Ascending aorta (tissue), 2 donors: ENCODE measurements around the gene PTPRN2. TPM values are rescaled to one million over a fixed set of nuclear protein-coding genes. Genes with fewer than 3 reads are reported as not detected.

ENCODE experiments used
- DNase-seq, 2 donors: peaks; one replicate each; pipeline ENCODE4 v3.0.0-alpha.2; 2019; ENCODE audit warnings: low spot score in 2 of 2
- H3K27ac ChIP-seq, 2 donors: fragments of 200-600 bp; sonication (generic); one replicate each; pipeline ENCODE4 v1.5.1; 2016 to 2017; ENCODE audit warnings: mild to moderate bottlenecking in 1 of 2
- H3K27me3 ChIP-seq: fragments of 200-600 bp; sonication (generic); one replicate; pipeline ENCODE4 v1.5.1; 2017
- H3K36me3 ChIP-seq, 2 donors: fragments of 200-600 bp; sonication (generic); one replicate each; pipeline ENCODE4 v1.5.1; 2016
- H3K4me1 ChIP-seq, 2 donors: fragments of 200-600 bp; sonication (generic); one replicate each; pipeline ENCODE4 v1.5.1; 2016 to 2017; ENCODE audit warnings: mild to moderate bottlenecking in 1 of 2
- H3K4me3 ChIP-seq, 2 donors: fragments of 200-600 bp; sonication (generic); one replicate each; pipeline ENCODE4 v1.5.1; 2016 to 2017; ENCODE audit warnings: mild to moderate bottlenecking in 1 of 2
- H3K9me3 ChIP-seq, 2 donors: fragments of 200-600 bp; sonication (generic); one replicate each; pipeline ENCODE4 v1.5.1; 2016
- CTCF ChIP-seq, 3 experiments: fragments of 200-600 bp in 2 of 3; fragments of 450-650 bp in 1 of 3; sonication (generic) in 2 of 3; IDR thresholded peaks; one replicate each; pipeline ENCODE4 v1.5.1; 2016 to 2019; ENCODE audit warnings: antibody characterized with exemption in 3 of 3, mild to moderate bottlenecking in 1 of 3, moderate library complexity in 1 of 3
- intact Hi-C: fragments of 100-400 bp; cut with DNase I; formaldehyde crosslinking; loops from one replicate; pipeline ENCODE4 v1.15.1; 2023
- total RNA-seq: library from RNA; depleted of rRNA; stranded (reverse); fragments of >200 nt; gene quantifications from one replicate; pipeline ENCODE4 v1.1.0, GENCODE V29; 2016

PTPRN2 gene
- total RNA-seq, 1 donor from 2014 or later: 7.3 TPM

GRCh38 chr7:157964016-157964415 is 623.6 kb downstream of the PTPRN2 start:
- no peak overlapping the region for H3K27ac ChIP-seq
- H3K4me1 ChIP-seq: no peaks in the 10 kb centered on the region
- H3K4me3 ChIP-seq: no peak overlapping the region
- no peaks in the 10 kb centered on the region for H3K27me3 ChIP-seq
- DNase-seq: no peak
- no peaks in the 10 kb centered on the region for H3K9me3 ChIP-seq
- H3K36me3 ChIP-seq: no peaks in the 10 kb centered on the region
- intact Hi-C loops: no loop called here
- no peak for TF ChIP-seq CTCF (IDR thresholded peaks at IDR 0.05)

GRCh38 chr7:157963526-157963925 is 624.1 kb downstream of the PTPRN2 start:
- TF ChIP-seq CTCF (IDR thresholded peaks at IDR 0.05): no peak

GRCh38 chr7:157962458-157963306 is 624.9 kb downstream of the PTPRN2 start:
- Histone ChIP-seq H3K27ac (no peak overlapping the region), H3K9me3 (no peaks in the 10 kb centered on the region), H3K27me3 (no peaks in the 10 kb centered on the region), H3K36me3 (no peaks in the 10 kb centered on the region), H3K4me1 (no peaks in the 10 kb centered on the region), H3K4me3 (no peak overlapping the region)
- TF ChIP-seq CTCF (IDR thresholded peaks at IDR 0.05): no peak
- intact Hi-C loops: no loop called here
- DNase-seq: no peak

More at GRCh38 chr7:157963526-157963925, 624.1 kb downstream of the PTPRN2 start:
- Histone ChIP-seq H3K4me3 (no peak overlapping the region), H3K9me3 (no peaks in the 10 kb centered on the region), H3K27me3 (no peaks in the 10 kb centered on the region), H3K36me3 (no peaks in the 10 kb centered on the region), H3K4me1 (no peaks in the 10 kb centered on the region), H3K27ac (no peak overlapping the region)
- intact Hi-C loops: no loop called here
- DNase-seq: no peak

GRCh38 chr7:157961731-157962457 is 625.7 kb downstream of the PTPRN2 start:
- no peak overlapping the region for H3K4me3 ChIP-seq
- no peaks in the 10 kb centered on the region for H3K27me3 ChIP-seq
- no peak overlapping the region for H3K27ac ChIP-seq
- no peak for TF ChIP-seq CTCF (IDR thresholded peaks at IDR 0.05)
- no peaks in the 10 kb centered on the region for H3K36me3 ChIP-seq
- intact Hi-C loops: no loop called here
- H3K4me1 ChIP-seq: no peaks in the 10 kb centered on the region
- no peak for DNase-seq
- no peaks in the 10 kb centered on the region for H3K9me3 ChIP-seq

- TF ChIP-seq CTCF (IDR thresholded peaks at IDR 0.05): no peak
Observed at GRCh38 chr7:157955348-157955999, 632.1 kb downstream of the PTPRN2 start.

More at GRCh38 chr7:157955348-157955999, 632.1 kb downstream of the PTPRN2 start:
- no peak overlapping the region for H3K27ac ChIP-seq
- H3K4me3 ChIP-seq: no peak overlapping the region
- H3K4me1 ChIP-seq: no peaks in the 10 kb centered on the region
- no peak for DNase-seq
- intact Hi-C loops: no loop called here
- H3K9me3 ChIP-seq: no peaks in the 10 kb centered on the region
- no peaks in the 10 kb centered on the region for H3K36me3 ChIP-seq
- H3K27me3 ChIP-seq: no peaks in the 10 kb centered on the region
